GM21576 (cell line): ENCODE measurements around the gene A2M.

Experiments
- ATAC-seq: cut with Tn5 transposase; IDR thresholded peaks from one replicate; pipeline ENCODE4 v1.9.1; 2021; ENCODE audit warnings: mild to moderate bottlenecking, moderate library complexity; ENCODE audit not compliant: unreplicated experiment

The A2M gene

GRCh38 chr12:9099552-9100190 is 16.0 kb downstream of the A2M start:
- ATAC-seq, result no peak

GRCh38 chr12:9098463-9099026 is 17.2 kb downstream of the A2M start:
- no peak for ATAC-seq

- no peak for ATAC-seq
These were observed 17.6 kb downstream of the A2M start for GRCh38 chr12:9098115-9098452.

GRCh38 chr12:9096563-9097176 is 19.0 kb downstream of the A2M start:
- no peak for ATAC-seq

- ATAC-seq, result no peak
These were observed 20.4 kb downstream of the A2M start for GRCh38 chr12:9095322-9095721.

GRCh38 chr12:9094512-9095206 is 21.1 kb downstream of the A2M start:
- no peak for ATAC-seq

GRCh38 chr12:9091891-9092598 is 23.7 kb downstream of the A2M start:
- no peak for ATAC-seq

GRCh38 chr12:9090220-9090619 is 25.5 kb downstream of the A2M start:
- ATAC-seq, result no peak

- ATAC-seq, result no peak
These were observed 28.5 kb downstream of the A2M start for GRCh38 chr12:9087087-9087835.

- ATAC-seq, result no peak
These were observed 29.6 kb downstream of the A2M start for GRCh38 chr12:9086087-9086486.

- ATAC-seq, result no peak
These were observed 31.3 kb downstream of the A2M start for GRCh38 chr12:9084417-9084816.

GRCh38 chr12:9083793-9084192 is 31.9 kb downstream of the A2M start:
- no peak for ATAC-seq

GRCh38 chr12:9081667-9082427 is 33.9 kb downstream of the A2M start:
- no peak for ATAC-seq

- ATAC-seq, result no peak
These were observed 35.6 kb downstream of the A2M start for GRCh38 chr12:9079883-9080675.

GRCh38 chr12:9079082-9079481 is 36.6 kb downstream of the A2M start:
- ATAC-seq, result no peak

GRCh38 chr12:9077152-9078031 is 38.3 kb downstream of the A2M start:
- ATAC-seq, result no peak

- ATAC-seq, result no peak
These were observed 39.0 kb downstream of the A2M start for GRCh38 chr12:9076733-9077132.

GRCh38 chr12:9075138-9075535 is 40.6 kb downstream of the A2M start:
- ATAC-seq, result no peak
